Osteocyte (in vitro differentiated cells): ENCODE measurements around the gene SHOX. TPM values are rescaled to one million over a fixed set of nuclear protein-coding genes. Genes with fewer than 3 reads are reported as not detected.
A peak's percentile ranks its signal among the peaks of the same experiment; 100 is the strongest.
"Not testable (repeated sequence)": the region's sequence is repeated elsewhere in the genome, so short reads cannot be mapped to it uniquely, and the experiment has no call there.

ENCODE experiments used
- DNase-seq: peaks from one replicate; pipeline ENCODE4 v3.0.0; 2021; ENCODE audit warnings: mixed read lengths; ENCODE audit not compliant: unreplicated experiment; ENCODE audit errors: extremely low spot score
- H3K27ac Mint-ChIP-seq: one replicate; pipeline ENCODE4 v1.8.0; 2021; ENCODE audit warnings: mild to moderate bottlenecking, mixed read lengths; ENCODE audit not compliant: unreplicated experiment
- H3K27me3 Mint-ChIP-seq: one replicate; pipeline ENCODE4 v1.8.0; 2021; ENCODE audit warnings: mixed read lengths; ENCODE audit not compliant: unreplicated experiment
- H3K36me3 Mint-ChIP-seq: one replicate; pipeline ENCODE4 v1.8.0; 2021; ENCODE audit warnings: mixed read lengths; ENCODE audit not compliant: unreplicated experiment
- H3K4me1 Mint-ChIP-seq: one replicate; pipeline ENCODE4 v1.8.0; 2021; ENCODE audit warnings: mixed read lengths; ENCODE audit not compliant: unreplicated experiment
- H3K4me3 Mint-ChIP-seq: one replicate; pipeline ENCODE4 v1.8.0; 2021; ENCODE audit warnings: mild to moderate bottlenecking, moderate library complexity, mixed read lengths; ENCODE audit not compliant: unreplicated experiment
- H3K9me3 Mint-ChIP-seq: one replicate; pipeline ENCODE4 v1.8.0; 2021; ENCODE audit warnings: mixed read lengths; ENCODE audit not compliant: unreplicated experiment
- CTCF ChIP-seq: fragments of 200-600 bp; sonication (generic); IDR thresholded peaks from 2 replicates; pipeline ENCODE4 v1.5.0; 2021; ENCODE audit warnings: antibody characterized with exemption, mild to moderate bottlenecking, moderate library complexity
- total RNA-seq: library from RNA; stranded (reverse); gene quantifications from 2 replicates; pipeline ENCODE4 v1.2.1, GENCODE V29; 2021

Gene SHOX
- total RNA-seq, 1 donor from 2014 or later = not detected

- TF ChIP-seq CTCF = no peak
These were observed 45.3 kb upstream of the SHOX start for GRCh38 chrX:585115-585808.

GRCh38 chrX:586351-586750, 44.2 kb upstream of the SHOX start:
- H3K27ac Mint-ChIP-seq = no peak overlapping the region
- no peak overlapping the region for H3K4me3 Mint-ChIP-seq
- no peak for TF ChIP-seq CTCF
- peak; percentile 19 for DNase-seq
- no peaks in the 10 kb centered on the region for H3K4me1 Mint-ChIP-seq
- H3K27me3 Mint-ChIP-seq = no peaks in the 10 kb centered on the region
- no peaks in the 10 kb centered on the region for H3K9me3 Mint-ChIP-seq
- no peaks in the 10 kb centered on the region for H3K36me3 Mint-ChIP-seq

More at GRCh38 chrX:585115-585808, 45.3 kb upstream of the SHOX start:
- no peaks in the 10 kb centered on the region for H3K36me3 Mint-ChIP-seq
- no peaks in the 10 kb centered on the region for H3K4me1 Mint-ChIP-seq
- no peak overlapping the region for H3K27ac Mint-ChIP-seq
- no peak overlapping the region for H3K4me3 Mint-ChIP-seq
- H3K9me3 Mint-ChIP-seq = peaks cover 7% of the 10 kb centered on the region
- peak; percentile 76 for DNase-seq
- no peaks in the 10 kb centered on the region for H3K27me3 Mint-ChIP-seq

- H3K9me3 Mint-ChIP-seq, H3K27me3 Mint-ChIP-seq, H3K27ac Mint-ChIP-seq, H3K4me1 Mint-ChIP-seq, H3K4me3 Mint-ChIP-seq, H3K36me3 Mint-ChIP-seq: not testable (repeated sequence)
- DNase-seq = peak; percentile 80
These were observed 41.3 kb upstream of the SHOX start for GRCh38 chrX:589261-589660.

- H3K27ac Mint-ChIP-seq = no peak overlapping the region
- no peaks in the 10 kb centered on the region for H3K27me3 Mint-ChIP-seq
- no peak overlapping the region for H3K4me3 Mint-ChIP-seq
- H3K4me1 Mint-ChIP-seq = no peaks in the 10 kb centered on the region
- TF ChIP-seq CTCF = no peak
- peaks cover 10% of the 10 kb centered on the region for H3K9me3 Mint-ChIP-seq
- peak; percentile 63 for DNase-seq
- no peaks in the 10 kb centered on the region for H3K36me3 Mint-ChIP-seq
These were observed 39.7 kb upstream of the SHOX start for GRCh38 chrX:590693-591404.

- Mint-ChIP-seq H3K4me3 (no peak overlapping the region), H3K27me3 (no peaks in the 10 kb centered on the region), H3K36me3 (no peaks in the 10 kb centered on the region)
These were observed 30.5 kb upstream of the SHOX start for GRCh38 chrX:599837-600715.

GRCh38 chrX:603029-603428, 27.6 kb upstream of the SHOX start:
- DNase-seq = peak; percentile 48
- H3K36me3 Mint-ChIP-seq, H3K27ac Mint-ChIP-seq, H3K27me3 Mint-ChIP-seq, H3K4me1 Mint-ChIP-seq, H3K9me3 Mint-ChIP-seq, H3K4me3 Mint-ChIP-seq: not testable (repeated sequence)

More at GRCh38 chrX:599837-600715, 30.5 kb upstream of the SHOX start:
- Mint-ChIP-seq H3K27ac (no peak overlapping the region), H3K4me1 (no peaks in the 10 kb centered on the region), H3K9me3 (peaks cover 19% of the 10 kb centered on the region)
- peak; percentile 60 for DNase-seq
- TF ChIP-seq CTCF = no peak

GRCh38 chrX:604616-605015, 26.0 kb upstream of the SHOX start:
- not testable (repeated sequence) for H3K36me3 Mint-ChIP-seq, H3K27me3 Mint-ChIP-seq, H3K27ac Mint-ChIP-seq, H3K9me3 Mint-ChIP-seq, H3K4me1 Mint-ChIP-seq, H3K4me3 Mint-ChIP-seq
- peak; percentile 5 for DNase-seq

- not testable (repeated sequence) for H3K27ac Mint-ChIP-seq, H3K4me3 Mint-ChIP-seq, H3K27me3 Mint-ChIP-seq, H3K36me3 Mint-ChIP-seq, H3K4me1 Mint-ChIP-seq, DNase-seq
- peaks cover 23% of the 10 kb centered on the region for H3K9me3 Mint-ChIP-seq
These were observed 22.5 kb upstream of the SHOX start for GRCh38 chrX:608088-608487.
